K562 (cell line): ENCODE data around the gene CRAT. TPM values are rescaled to one million over a fixed set of nuclear protein-coding genes. Genes with fewer than 3 reads are reported as not detected.

Source experiments
- ADNP ChIP-seq: fragments of 200-800 bp; sonication (Bioruptor generic); IDR thresholded peaks from 2 replicates; pipeline ENCODE4 v1.6.1; 2016; ENCODE audit warnings: missing genetic modification characterization, missing compliant biosample characterization
- CBX5 ChIP-seq: IDR thresholded peaks from 2 replicates; pipeline ENCODE4 v1.6.1; 2014; ENCODE audit warnings: low read depth, borderline replicate concordance
- FOXK2 ChIP-seq, 2 experiments: fragments of 450-650 bp; IDR thresholded peaks in 1 of 2; conservative IDR thresholded peaks in 1 of 2; 2 replicates each; pipeline ENCODE4 v1.6.1; 2016; ENCODE audit warnings: low read depth in 2 of 2, mild to moderate bottlenecking in 1 of 2
- GATAD2B ChIP-seq: fragments of 450-650 bp; IDR thresholded peaks from 2 replicates; pipeline ENCODE4 v1.6.1; 2017; ENCODE audit warnings: mild to moderate bottlenecking, borderline replicate concordance
- IRF9 ChIP-seq: fragments of 450-650 bp; IDR thresholded peaks from 2 replicates; pipeline ENCODE4 v1.6.1; 2016; ENCODE audit warnings: missing biosample characterization, missing genetic modification characterization
- NFXL1 ChIP-seq: fragments of 450-650 bp; formaldehyde crosslinking; IDR thresholded peaks from 2 replicates; pipeline ENCODE4 v1.4.0; 2021; ENCODE audit warnings: mild to moderate bottlenecking
- SAFB2 ChIP-seq: fragments of 200-400 bp; formaldehyde crosslinking; IDR thresholded peaks from 2 replicates; pipeline ENCODE4 v1.6.1; 2018; ENCODE audit warnings: borderline replicate concordance, low read length, low read depth, moderate library complexity; ENCODE audit not compliant: severe bottlenecking
- SFPQ ChIP-seq: fragments of 200-400 bp; formaldehyde crosslinking; IDR thresholded peaks from 2 replicates; pipeline ENCODE4 v1.6.1; 2017; ENCODE audit warnings: mild to moderate bottlenecking, low read depth, low read length, moderate library complexity
- TBL1XR1 ChIP-seq, 2 experiments: IDR thresholded peaks; 2 replicates each; pipeline ENCODE4 v1.6.1; 2012; ENCODE audit warnings: improper control_type of control experiment in 2 of 2, low read length in 2 of 2, mild to moderate bottlenecking in 1 of 2
- U2AF1 ChIP-seq: fragments of 200-400 bp; formaldehyde crosslinking; optimal IDR thresholded peaks from 2 replicates; pipeline ENCODE3; 2017; ENCODE audit warnings: mild to moderate bottlenecking, low read depth, low read length, moderate library complexity
- ZFPM2 ChIP-seq: fragments of 250-450 bp; sonication (Bioruptor Pico); IDR thresholded peaks from 2 replicates; pipeline ENCODE4 v1.5.1; 2022; ENCODE audit warnings: mild to moderate bottlenecking
- ZFX ChIP-seq: sonication (generic); formaldehyde crosslinking; IDR thresholded peaks from 2 replicates; pipeline ENCODE4 v1.8.0; 2022; ENCODE audit warnings: mild to moderate bottlenecking, missing genetic modification reagents, moderate library complexity
- ZNF224 ChIP-seq: sonication (generic); formaldehyde crosslinking; IDR thresholded peaks from 2 replicates; pipeline ENCODE4 v1.8.0; 2022; ENCODE audit warnings: mild to moderate bottlenecking, missing genetic modification reagents
- ZNF23 ChIP-seq: fragments of 250-450 bp; sonication (Bioruptor Pico); IDR thresholded peaks from 2 replicates; pipeline ENCODE4 v1.4.0; 2020; ENCODE audit warnings: mild to moderate bottlenecking
- ZNF347 ChIP-seq: fragments of 450-650 bp; formaldehyde crosslinking; IDR thresholded peaks from 2 replicates; pipeline ENCODE4 v1.4.0; 2020; ENCODE audit warnings: low read depth, mild to moderate bottlenecking, moderate library complexity
- ZZZ3 ChIP-seq: fragments of 450-650 bp; IDR thresholded peaks from 2 replicates; pipeline ENCODE4 v1.6.1; 2016; ENCODE audit warnings: antibody characterized with exemption, mild to moderate bottlenecking, moderate library complexity
- polyA plus RNA-seq, 8 experiments: library from polyadenylated mRNA; depleted of rRNA in 4 of 8; stranded (reverse) in 5 of 8; unstranded in 3 of 8; fragments of >200 nt; fragmentation: Nextera tagmentation in 2 of 8; fragmentation: Illumina TruSeq in 1 of 8; extraction: Ambion mirVana in 2 of 8; extraction: Trizol in 1 of 8; gene quantifications; 2 replicates each; pipeline versions ENCODE4 v1.2.1 to v1.2.3, GENCODE V29; 2011 to 2014; ENCODE audit warnings: inconsistent platforms in 1 of 8, missing spikeins in 1 of 8
- total RNA-seq, 7 experiments: library from RNA; depleted of rRNA in 6 of 7; stranded (reverse); fragments of >200 nt in 6 of 7; fragmentation: Illumina TruSeq in 2 of 7; extraction: Trizol in 2 of 7; gene quantifications; 2 replicates each; pipeline versions ENCODE4 v1.2.1 to v1.2.3, GENCODE V29; 2011 to 2021; ENCODE audit warnings: low replicate concordance in 1 of 7
- TF ChIP-seq, protein P1 (sequence below): fragments of 450-650 bp; IDR thresholded peaks from 2 replicates; pipeline ENCODE4 v1.6.1; 2016
- TF ChIP-seq, protein P2 (sequence below): fragments of 250-450 bp; sonication (Bioruptor Pico); IDR thresholded peaks from 2 replicates; pipeline ENCODE4 v1.5.0; 2020; ENCODE audit warnings: mild to moderate bottlenecking
- TF ChIP-seq, protein P3 (sequence below): sonication (generic); formaldehyde crosslinking; IDR thresholded peaks from 2 replicates; pipeline ENCODE4 v1.9.0; 2022; ENCODE audit warnings: mild to moderate bottlenecking, missing genetic modification reagents

Gene CRAT
- total and polyA plus RNA-seq, 9 of the 15 experiments (the other 6 are each of a cell fraction or from before 2014, with no cell fraction given) = 0.20 to 13.8 (median 5.4) TPM

DNA sequence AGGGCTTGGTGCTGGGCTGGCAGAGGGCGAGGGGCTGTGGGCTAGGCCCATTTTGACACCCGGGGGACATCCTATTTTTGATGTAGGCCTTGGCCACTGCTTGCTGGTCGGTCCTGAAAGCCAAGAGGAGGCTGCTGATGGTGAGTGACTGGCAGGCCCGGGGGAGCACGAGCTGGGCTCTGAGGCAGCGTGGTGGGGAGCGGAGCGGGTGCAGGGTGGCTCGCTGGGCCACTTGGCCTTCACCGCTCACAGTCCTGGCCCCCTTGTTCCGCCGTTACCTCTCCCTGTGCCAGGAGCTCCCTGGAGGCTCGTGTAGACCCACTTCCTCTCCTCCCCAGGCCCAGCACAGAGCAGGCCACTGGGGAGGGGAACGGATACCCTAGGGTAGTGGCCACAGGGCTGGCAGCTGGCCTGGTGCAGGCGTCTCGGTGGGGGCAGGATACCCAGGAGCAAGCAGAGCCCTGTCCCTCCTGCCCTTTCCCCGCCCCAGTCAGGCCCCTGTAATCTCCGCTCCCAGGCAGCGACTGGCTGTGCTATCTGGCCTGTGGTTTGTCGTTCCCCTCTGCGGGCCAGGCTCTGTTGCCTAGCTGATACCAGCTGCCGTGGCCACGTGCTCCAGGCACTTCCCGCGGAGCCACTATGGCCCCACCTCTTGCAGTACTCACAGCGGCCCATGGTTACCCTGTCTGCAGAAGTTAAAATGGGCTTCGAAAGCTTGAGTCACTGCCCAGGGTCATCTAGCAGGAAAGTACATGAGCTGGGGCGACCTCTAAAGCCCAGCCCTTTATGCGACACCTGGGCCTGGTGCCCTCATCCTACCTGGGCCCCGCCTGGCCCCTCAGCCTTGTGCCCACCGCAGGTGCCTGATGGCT is 41.4 kb downstream of the CRAT start (continued):
- TF ChIP-seq ZNF23 (CRISPR knock-in tag) (peak; percentile 75; the same call in 1 of the 2 replicates), CBX5 (peak; percentile 44; the same call in 1 of the 2 replicates), SAFB2 (no peak), TBL1XR1 (IDR thresholded peaks at IDR 0.05; ENCODE audit: low read length in 2 of 2) (peak; percentile 97), GATAD2B (peak; percentile 79; the same call in 1 of the 2 replicates), U2AF1 (no peak), ZZZ3 (no peak), NFXL1 (CRISPR knock-in tag) (no peak), ZNF347 (no peak), ADNP (tag) (no peak), IRF9 (tag) (0 out of 2 replicates have a peak, but pooled peaks have one; percentile 41), SFPQ (no peak), ZNF224 (no peak), ZFPM2 (CRISPR knock-in tag) (no peak), ZFX (peak; percentile 84), FOXK2 (conservative IDR thresholded peaks at IDR 0.05 in 1 of 2, IDR thresholded peaks at IDR 0.05 in 1 of 2; ENCODE audit: low read depth in 2 of 2) (peak; percentile 70 to 87; a peak in 3 of 4 replicates)
- TF ChIP-seq, protein P1, sequence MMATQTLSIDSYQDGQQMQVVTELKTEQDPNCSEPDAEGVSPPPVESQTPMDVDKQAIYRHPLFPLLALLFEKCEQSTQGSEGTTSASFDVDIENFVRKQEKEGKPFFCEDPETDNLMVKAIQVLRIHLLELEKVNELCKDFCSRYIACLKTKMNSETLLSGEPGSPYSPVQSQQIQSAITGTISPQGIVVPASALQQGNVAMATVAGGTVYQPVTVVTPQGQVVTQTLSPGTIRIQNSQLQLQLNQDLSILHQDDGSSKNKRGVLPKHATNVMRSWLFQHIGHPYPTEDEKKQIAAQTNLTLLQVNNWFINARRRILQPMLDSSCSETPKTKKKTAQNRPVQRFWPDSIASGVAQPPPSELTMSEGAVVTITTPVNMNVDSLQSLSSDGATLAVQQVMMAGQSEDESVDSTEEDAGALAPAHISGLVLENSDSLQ = no peak; the same call in 1 of the 2 replicates
- TF ChIP-seq, protein P2, sequence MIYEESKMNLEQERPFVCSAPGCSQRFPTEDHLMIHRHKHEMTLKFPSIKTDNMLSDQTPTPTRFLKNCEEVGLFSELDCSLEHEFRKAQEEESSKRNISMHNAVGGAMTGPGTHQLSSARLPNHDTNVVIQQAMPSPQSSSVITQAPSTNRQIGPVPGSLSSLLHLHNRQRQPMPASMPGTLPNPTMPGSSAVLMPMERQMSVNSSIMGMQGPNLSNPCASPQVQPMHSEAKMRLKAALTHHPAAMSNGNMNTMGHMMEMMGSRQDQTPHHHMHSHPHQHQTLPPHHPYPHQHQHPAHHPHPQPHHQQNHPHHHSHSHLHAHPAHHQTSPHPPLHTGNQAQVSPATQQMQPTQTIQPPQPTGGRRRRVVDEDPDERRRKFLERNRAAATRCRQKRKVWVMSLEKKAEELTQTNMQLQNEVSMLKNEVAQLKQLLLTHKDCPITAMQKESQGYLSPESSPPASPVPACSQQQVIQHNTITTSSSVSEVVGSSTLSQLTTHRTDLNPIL (CRISPR knock-in tag) = no peak
- TF ChIP-seq, protein P3, sequence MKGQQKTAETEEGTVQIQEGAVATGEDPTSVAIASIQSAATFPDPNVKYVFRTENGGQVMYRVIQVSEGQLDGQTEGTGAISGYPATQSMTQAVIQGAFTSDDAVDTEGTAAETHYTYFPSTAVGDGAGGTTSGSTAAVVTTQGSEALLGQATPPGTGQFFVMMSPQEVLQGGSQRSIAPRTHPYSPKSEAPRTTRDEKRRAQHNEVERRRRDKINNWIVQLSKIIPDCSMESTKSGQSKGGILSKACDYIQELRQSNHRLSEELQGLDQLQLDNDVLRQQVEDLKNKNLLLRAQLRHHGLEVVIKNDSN (CRISPR knock-in tag) = peak; percentile 99
